Naive B cell (primary cell): Measurements from ENCODE around the gene SOCS6. TPM values are rescaled to one million over a fixed set of nuclear protein-coding genes. Genes with fewer than 3 reads are reported as not detected.
A peak's percentile ranks its signal among the peaks of the same experiment; 100 is the strongest.
"Not testable (repeated sequence)": the region's sequence is repeated elsewhere in the genome, so short reads cannot be mapped to it uniquely, and the experiment has no call there.

ENCODE experiments used
- ATAC-seq, 2 donors: fragments of 150-1000 bp; cut with Tn5 transposase; 2 replicates each; pipeline ENCODE4 v1.10.0; 2021; ENCODE audit warnings: low read depth in 2 of 2, mild to moderate bottlenecking in 2 of 2, moderate library complexity in 2 of 2
- DNase-seq: peaks from one replicate; pipeline ENCODE4 v3.0.0; 2022
- H3K27ac Mint-ChIP-seq, 6 donors: one replicate each; pipeline ENCODE4 v1.8.0; 2020 to 2022; ENCODE audit warnings: mild to moderate bottlenecking in 6 of 6, mixed read lengths in 6 of 6, moderate library complexity in 5 of 6, inconsistent platforms in 2 of 6
- H3K27me3 Mint-ChIP-seq, 3 donors: one replicate each; pipeline ENCODE4 v1.8.0; 2021 to 2022; ENCODE audit warnings: mixed read lengths in 3 of 3, mild to moderate bottlenecking in 1 of 3
- H3K36me3 Mint-ChIP-seq, 2 donors: one replicate each; pipeline ENCODE4 v1.8.0; 2020 to 2022; ENCODE audit warnings: mixed read lengths in 2 of 2, inconsistent platforms in 1 of 2, mild to moderate bottlenecking in 1 of 2
- H3K4me1 Mint-ChIP-seq, 3 donors: one replicate each; pipeline ENCODE4 v1.8.0; 2020 to 2022; ENCODE audit warnings: mixed read lengths in 3 of 3, inconsistent platforms in 1 of 3, mild to moderate bottlenecking in 1 of 3, moderate library complexity in 1 of 3
- H3K4me3 Mint-ChIP-seq, 8 donors: one replicate each; pipeline ENCODE4 v1.8.0; 2020 to 2022; ENCODE audit warnings: mild to moderate bottlenecking in 8 of 8, mixed read lengths in 8 of 8, moderate library complexity in 8 of 8, inconsistent platforms in 2 of 8
- H3K9me3 Mint-ChIP-seq, 7 donors: one replicate each; pipeline ENCODE4 v1.8.0; 2020 to 2022; ENCODE audit warnings: mixed read lengths in 7 of 7, mild to moderate bottlenecking in 5 of 7, inconsistent platforms in 2 of 7, moderate library complexity in 1 of 7
- polyA plus RNA-seq, 6 donors: library from polyadenylated mRNA; unstranded; fragments of 300-500 nt; fragmentation: Illumina TruSeq; gene quantifications; one replicate each; pipeline ENCODE4 v1.2.3, GENCODE V29; 2021; ENCODE audit warnings: low read depth in 6 of 6

Gene SOCS6
- polyA plus RNA-seq, 6 donors from 2014 or later: 0.17 to 1.1 (median 0.75) TPM; not detected in 1

DNA sequence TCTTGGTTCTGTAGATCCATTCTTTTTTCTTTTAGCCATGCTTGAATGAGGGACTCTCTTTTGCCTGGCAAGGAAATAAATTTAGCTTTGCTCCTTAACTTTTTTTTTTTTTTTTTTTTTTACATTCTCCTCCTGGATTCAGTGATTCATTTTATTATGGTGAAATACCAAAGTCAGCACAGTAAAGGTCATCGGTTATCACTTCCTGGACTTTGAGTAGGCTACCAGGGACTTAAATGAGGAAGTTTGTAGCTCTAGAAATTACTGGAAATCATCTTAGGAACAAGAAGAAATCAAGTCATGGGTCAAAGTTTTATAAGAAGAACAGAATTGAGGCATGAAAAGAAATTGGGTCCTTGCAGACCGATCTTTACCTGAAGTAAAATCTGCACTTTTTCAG is 75.0 kb downstream of the SOCS6 start:
- Mint-ChIP-seq H3K36me3 (no peaks in the 10 kb centered on the region), H3K4me3 (no peak overlapping the region), H3K27ac (no peak overlapping the region), H3K4me1 (no peaks in the 10 kb centered on the region), H3K9me3 (peaks cover 0 to 5% (median 0%) of the 10 kb centered on the region in 7 donors), H3K27me3 (peaks cover 5 to 10% (median 5%) of the 10 kb centered on the region in 3 donors)
- ATAC-seq: no peak
- DNase-seq: no peak

GRCh38 chr18:70365361-70365760 is 76.5 kb downstream of the SOCS6 start:
- ATAC-seq (no peak), DNase-seq (no peak)
- no peak overlapping the region for H3K4me3 Mint-ChIP-seq
- H3K9me3 Mint-ChIP-seq: peaks cover 0 to 5% (median 0%) of the 10 kb centered on the region in 7 donors
- H3K27ac Mint-ChIP-seq: no peak overlapping the region
- H3K36me3 Mint-ChIP-seq: no peaks in the 10 kb centered on the region
- H3K27me3 Mint-ChIP-seq: peaks cover 5 to 10% (median 5%) of the 10 kb centered on the region in 3 donors
- H3K4me1 Mint-ChIP-seq: no peaks in the 10 kb centered on the region

DNA sequence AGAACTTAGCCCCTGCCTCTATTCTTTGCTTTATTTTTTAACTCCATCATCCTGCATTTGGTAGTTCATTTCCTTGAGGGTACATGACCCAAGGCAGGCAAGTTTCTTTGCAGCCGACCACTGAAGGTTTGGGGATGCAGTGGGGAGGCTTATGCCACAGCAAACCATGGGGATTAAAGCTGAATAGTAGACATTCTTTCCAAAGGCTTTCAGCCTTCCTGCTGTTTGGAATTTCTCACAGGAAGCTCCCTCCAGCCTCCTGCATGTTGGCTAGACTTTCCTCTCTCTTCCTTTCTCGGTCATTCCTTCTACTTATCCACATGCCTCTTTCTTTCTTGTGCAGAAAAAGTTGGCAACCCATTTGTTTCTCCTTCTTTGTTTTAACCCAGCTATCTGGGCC is 77.3 kb downstream of the SOCS6 start:
- ATAC-seq (no peak), DNase-seq (no peak)
- H3K9me3 Mint-ChIP-seq: peaks cover 0 to 5% (median 0%) of the 10 kb centered on the region in 7 donors
- peaks cover 6 to 18% (median 12%) of the 10 kb centered on the region in 3 donors for H3K27me3 Mint-ChIP-seq
- no peak overlapping the region for H3K27ac Mint-ChIP-seq
- H3K4me3 Mint-ChIP-seq: no peak overlapping the region
- no peaks in the 10 kb centered on the region for H3K4me1 Mint-ChIP-seq
- H3K36me3 Mint-ChIP-seq: no peaks in the 10 kb centered on the region

DNA sequence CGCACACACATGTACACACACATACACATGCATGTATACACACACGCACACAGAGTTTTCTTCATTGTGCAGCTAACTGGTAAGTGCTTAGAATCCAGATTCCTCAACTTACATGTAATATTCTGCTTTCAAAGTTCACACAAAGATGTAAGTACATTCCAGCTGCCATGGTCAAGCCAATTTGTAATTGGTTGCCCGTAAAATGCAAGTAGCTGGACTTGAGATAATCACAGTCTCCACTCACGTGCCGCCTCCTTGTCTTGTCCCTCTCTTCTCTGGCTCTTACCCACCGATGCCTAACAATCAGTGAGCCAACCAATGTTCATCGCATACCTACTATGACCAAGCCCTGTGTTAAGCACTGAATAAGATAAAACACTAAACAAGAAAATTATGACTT is 77.8 kb downstream of the SOCS6 start:
- no peak overlapping the region for H3K27ac Mint-ChIP-seq
- DNase-seq (no peak), ATAC-seq (no peak)
- peaks cover 0 to 5% (median 0%) of the 10 kb centered on the region in 7 donors for H3K9me3 Mint-ChIP-seq
- H3K4me3 Mint-ChIP-seq: no peak overlapping the region
- no peaks in the 10 kb centered on the region for H3K36me3 Mint-ChIP-seq
- H3K4me1 Mint-ChIP-seq: no peaks in the 10 kb centered on the region
- peaks cover 9 to 23% (median 12%) of the 10 kb centered on the region in 3 donors for H3K27me3 Mint-ChIP-seq

DNA sequence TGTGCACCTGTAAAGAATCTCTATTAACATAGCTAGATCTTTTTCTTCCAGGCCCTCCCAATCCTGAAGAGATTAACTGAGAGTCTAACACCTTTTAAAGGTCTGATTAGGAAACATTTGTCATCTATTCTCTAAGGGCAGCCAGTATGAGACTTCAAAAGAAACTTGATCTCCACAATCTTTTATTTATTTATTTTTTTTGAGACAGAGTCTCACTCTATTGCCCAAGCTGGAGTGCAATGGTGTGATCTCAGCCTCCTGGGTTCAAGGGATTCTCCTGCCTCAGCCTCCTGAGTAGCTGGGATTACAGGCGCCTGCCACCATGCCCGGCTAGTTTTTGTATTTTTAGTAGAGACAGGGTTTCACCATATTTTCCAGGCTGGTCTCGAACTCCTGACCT is 78.5 kb downstream of the SOCS6 start:
- not testable (repeated sequence) for DNase-seq, H3K4me1 Mint-ChIP-seq

DNA sequence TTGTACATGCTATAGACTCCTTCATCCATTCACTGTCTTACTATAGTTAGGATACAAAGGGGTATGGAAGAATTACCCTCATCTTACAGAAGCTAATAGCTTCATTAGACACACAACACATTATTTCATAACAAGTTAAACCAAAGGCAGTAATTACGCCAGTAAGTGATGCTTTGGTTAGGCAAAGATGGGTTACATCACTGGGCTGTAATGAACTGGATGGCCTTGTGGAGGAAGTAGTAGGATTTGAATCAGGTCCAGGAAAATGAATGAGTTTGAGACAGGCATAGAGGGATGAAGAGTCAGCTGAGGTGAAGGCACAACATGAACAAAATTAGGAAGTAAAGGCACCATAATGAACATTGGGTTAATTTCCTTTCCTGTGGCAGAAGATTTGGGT is 80.1 kb downstream of the SOCS6 start:
- DNase-seq: no peak
- Mint-ChIP-seq H3K27ac (no peak overlapping the region), H3K9me3 (peaks cover 0 to 5% (median 0%) of the 10 kb centered on the region in 7 donors), H3K27me3 (peaks cover 9 to 23% (median 16%) of the 10 kb centered on the region in 3 donors), H3K4me3 (no peak overlapping the region), H3K36me3 (no peaks in the 10 kb centered on the region), H3K4me1 (no peaks in the 10 kb centered on the region)
- ATAC-seq: no peak

More for the DNA sequence above, 78.5 kb downstream of the SOCS6 start:
- peaks cover 9 to 23% (median 12%) of the 10 kb centered on the region in 3 donors for H3K27me3 Mint-ChIP-seq
- not testable (repeated sequence) for H3K4me3 Mint-ChIP-seq, H3K9me3 Mint-ChIP-seq, H3K27ac Mint-ChIP-seq, H3K36me3 Mint-ChIP-seq, ATAC-seq

- Mint-ChIP-seq H3K36me3 (no peaks in the 10 kb centered on the region), H3K4me3 (no peak overlapping the region), H3K27ac (no peak overlapping the region), H3K9me3 (peaks cover 0 to 5% (median under 1%) of the 10 kb centered on the region in 7 donors), H3K4me1 (no peaks in the 10 kb centered on the region), H3K27me3 (peaks cover 9 to 22% (median 16%) of the 10 kb centered on the region in 3 donors)
- DNase-seq (no peak), ATAC-seq (no peak)
Observed at GRCh38 chr18:70370762-70371733, 82.2 kb downstream of the SOCS6 start.

DNA sequence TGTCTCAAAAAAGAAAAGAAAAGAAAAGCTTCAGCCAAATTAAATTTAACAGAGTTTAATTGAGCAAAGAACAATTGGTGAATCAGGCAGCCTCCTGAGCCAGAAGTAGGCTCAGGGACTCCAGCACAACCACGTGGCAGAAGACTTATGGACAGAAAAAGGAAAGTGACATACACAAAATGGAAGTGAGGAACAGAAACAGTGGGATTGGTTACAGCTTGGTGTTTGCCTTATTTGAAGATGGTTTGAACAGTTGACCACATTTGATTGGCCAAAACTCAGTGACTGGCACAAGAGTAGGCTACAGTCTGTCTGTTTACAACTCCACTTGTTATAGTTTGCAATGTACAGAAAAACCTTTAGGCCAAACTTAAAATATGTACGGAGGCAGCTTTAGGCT is 83.1 kb downstream of the SOCS6 start:
- Mint-ChIP-seq H3K9me3 (peaks cover 0 to 5% (median 2%) of the 10 kb centered on the region in 7 donors), H3K36me3 (no peaks in the 10 kb centered on the region), H3K27me3 (peaks cover 4 to 16% (median 13%) of the 10 kb centered on the region in 3 donors), H3K27ac (peak overlapping the region in 1 of 6 donors; percentile 45), H3K4me1 (no peaks in the 10 kb centered on the region), H3K4me3 (no peak overlapping the region)
- DNase-seq (no peak), ATAC-seq (no peak)

DNA sequence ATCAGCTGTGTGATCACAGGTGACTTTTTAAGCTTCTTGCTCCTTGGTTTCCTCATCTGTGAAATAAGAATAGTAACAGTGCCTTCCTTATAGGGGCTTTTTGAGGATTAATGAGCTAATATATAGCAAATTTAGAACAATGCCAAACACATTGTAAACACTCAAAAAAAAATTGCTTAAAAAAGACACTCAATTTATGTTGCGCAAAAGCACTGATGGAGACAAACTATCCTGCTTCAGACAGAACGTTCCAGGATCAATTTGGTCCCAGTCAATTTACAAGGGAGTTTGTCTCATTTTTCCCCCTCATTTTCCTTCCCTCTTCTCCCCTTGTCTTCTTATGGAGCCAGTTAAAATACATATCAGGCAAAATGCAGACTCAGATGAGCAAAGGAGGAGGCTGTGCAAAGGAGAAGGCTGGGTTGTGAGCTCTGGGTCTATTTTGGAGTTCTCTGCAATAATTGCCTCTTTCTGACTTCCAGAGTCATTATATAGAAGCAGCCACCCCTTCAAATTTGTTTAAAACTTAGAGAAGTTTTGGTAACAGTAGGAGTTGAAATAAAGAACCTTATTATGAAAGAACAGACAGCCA is 83.7 kb downstream of the SOCS6 start:
- no peak for ATAC-seq
- H3K4me1 Mint-ChIP-seq: no peaks in the 10 kb centered on the region

GRCh38 chr18:70373042-70373519 is 84.2 kb downstream of the SOCS6 start:
- H3K27ac Mint-ChIP-seq: no peak overlapping the region
- peaks cover 0 to 5% (median 2%) of the 10 kb centered on the region in 7 donors for H3K9me3 Mint-ChIP-seq
- no peak for DNase-seq
- no peaks in the 10 kb centered on the region for H3K4me1 Mint-ChIP-seq
- no peak overlapping the region for H3K4me3 Mint-ChIP-seq
- no peak for ATAC-seq
- H3K36me3 Mint-ChIP-seq: no peaks in the 10 kb centered on the region
- peaks cover 4 to 13% (median 11%) of the 10 kb centered on the region in 3 donors for H3K27me3 Mint-ChIP-seq

More for the DNA sequence above, 83.7 kb downstream of the SOCS6 start:
- no peak overlapping the region for H3K4me3 Mint-ChIP-seq
- DNase-seq: no peak
- no peak overlapping the region for H3K27ac Mint-ChIP-seq
- H3K9me3 Mint-ChIP-seq: peaks cover 0 to 5% (median 2%) of the 10 kb centered on the region in 7 donors
- H3K27me3 Mint-ChIP-seq: peaks cover 4 to 16% (median 13%) of the 10 kb centered on the region in 3 donors
- H3K36me3 Mint-ChIP-seq: no peaks in the 10 kb centered on the region

DNA sequence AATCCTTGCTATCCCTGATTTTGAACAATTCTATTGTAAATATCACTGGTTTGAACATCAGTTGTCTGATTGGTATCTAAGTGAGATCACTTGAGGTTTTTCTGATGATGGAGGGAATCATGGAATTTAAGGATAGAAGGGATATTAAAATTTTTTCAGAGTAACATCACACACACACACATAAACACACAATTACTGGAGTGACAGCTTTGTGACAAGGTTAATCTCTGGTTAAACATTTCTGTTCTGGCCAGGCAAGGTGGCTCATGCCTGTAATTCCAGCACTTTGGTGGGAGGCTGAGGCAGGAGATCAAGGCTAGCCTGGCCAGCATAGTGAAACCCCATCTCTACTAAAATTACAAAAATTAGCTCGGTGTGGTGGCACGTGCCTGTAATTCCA is 85.3 kb downstream of the SOCS6 start:
- Mint-ChIP-seq H3K36me3 (no peaks in the 10 kb centered on the region), H3K4me3 (no peak overlapping the region), H3K9me3 (peaks cover 0 to 5% (median 2%) of the 10 kb centered on the region in 7 donors), H3K4me1 (no peaks in the 10 kb centered on the region), H3K27ac (no peak overlapping the region), H3K27me3 (peaks cover 4 to 13% (median 11%) of the 10 kb centered on the region in 3 donors)
- ATAC-seq: no peak
- no peak for DNase-seq

DNA sequence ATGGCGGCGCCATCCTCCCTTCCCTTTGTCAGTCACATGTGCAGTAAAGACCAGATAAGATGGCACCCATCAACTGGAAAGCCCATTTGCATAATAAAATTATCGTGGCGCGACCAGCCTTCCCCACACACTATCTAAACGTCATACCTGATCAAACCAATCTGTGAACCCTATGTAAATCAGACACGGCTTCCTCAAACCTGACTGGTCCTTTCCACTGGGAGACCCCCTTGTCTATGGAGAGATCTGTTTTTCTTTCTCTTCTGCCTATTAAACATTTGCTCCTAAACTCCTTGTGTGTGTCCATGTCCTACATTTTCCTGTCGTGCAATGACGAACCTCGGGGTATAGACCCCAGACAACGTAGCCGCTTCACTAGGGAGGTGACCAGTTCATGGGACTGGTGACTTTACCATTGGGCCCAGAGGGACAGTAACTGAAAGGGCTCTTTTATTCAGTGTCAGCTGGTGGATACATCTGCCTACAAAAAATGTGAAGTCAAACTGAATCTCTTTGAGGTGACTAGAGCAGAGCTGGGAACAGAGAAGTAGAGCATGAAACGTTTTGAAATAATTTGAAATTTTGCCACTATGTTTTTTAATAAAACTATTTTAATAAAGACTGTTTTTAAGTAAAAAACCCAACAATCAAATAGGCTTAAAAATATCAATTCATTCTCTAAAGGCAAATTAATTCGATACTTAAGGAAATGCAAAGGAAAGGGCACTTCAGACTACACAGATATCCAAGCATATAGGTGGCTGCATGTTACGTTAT is 87.5 kb downstream of the SOCS6 start:
- H3K27me3 Mint-ChIP-seq: peaks cover 4 to 5% (median 4%) of the 10 kb centered on the region in 3 donors
- H3K36me3 Mint-ChIP-seq: no peaks in the 10 kb centered on the region
- H3K4me3 Mint-ChIP-seq: no peak overlapping the region
- H3K27ac Mint-ChIP-seq: peak overlapping the region in 1 of 6 donors; percentile 16
- peaks cover 0 to 5% (median 1%) of the 10 kb centered on the region in 7 donors for H3K9me3 Mint-ChIP-seq
- ATAC-seq (no peak), DNase-seq (no peak)
- no peaks in the 10 kb centered on the region for H3K4me1 Mint-ChIP-seq

- no peak for DNase-seq
- H3K4me3 Mint-ChIP-seq: no peak overlapping the region
- no peak overlapping the region for H3K27ac Mint-ChIP-seq
- H3K36me3 Mint-ChIP-seq: no peaks in the 10 kb centered on the region
- ATAC-seq: no peak
- peaks cover 0 to 4% (median 3%) of the 10 kb centered on the region in 3 donors for H3K27me3 Mint-ChIP-seq
- H3K9me3 Mint-ChIP-seq: peaks cover 0 to 5% (median 0%) of the 10 kb centered on the region in 7 donors
- no peaks in the 10 kb centered on the region for H3K4me1 Mint-ChIP-seq
Observed at GRCh38 chr18:70376914-70377258, 88.0 kb downstream of the SOCS6 start.
